Activated naive CD8-positive, alpha-beta T cell treated with anti-CD3 and anti-CD28 coated beads, Interleukin-2, amount 50 U/mL, for 24 hours (primary cell): Measurements from ENCODE around the gene IL17RD.

Source experiments
- ATAC-seq: fragments of 150-1000 bp; cut with Tn5 transposase; one replicate; pipeline ENCODE4 v1.10.0; 2021
- DNase-seq: peaks from one replicate; pipeline ENCODE4 v3.0.0; 2021
- H3K27ac Mint-ChIP-seq: one replicate; pipeline ENCODE4 v1.8.0; 2021; ENCODE audit warnings: mild to moderate bottlenecking, mixed read lengths
- H3K27me3 Mint-ChIP-seq: one replicate; pipeline ENCODE4 v1.8.0; 2021; ENCODE audit warnings: mixed read lengths
- H3K36me3 Mint-ChIP-seq: one replicate; pipeline ENCODE4 v1.8.0; 2021; ENCODE audit warnings: low read depth, mixed read lengths
- H3K4me1 Mint-ChIP-seq: one replicate; pipeline ENCODE4 v1.8.0; 2021; ENCODE audit warnings: mixed read lengths
- H3K4me3 Mint-ChIP-seq: one replicate; pipeline ENCODE4 v1.8.0; 2021; ENCODE audit warnings: mild to moderate bottlenecking, moderate library complexity, mixed read lengths
- H3K9me3 Mint-ChIP-seq: one replicate; pipeline ENCODE4 v1.8.0; 2021; ENCODE audit warnings: mixed read lengths

Gene IL17RD

GRCh38 chr3:57063032-57063431, 102.1 kb downstream of the IL17RD start:
- Mint-ChIP-seq H3K36me3 (no peaks in the 10 kb centered on the region), H3K27me3 (peaks cover 5% of the 10 kb centered on the region), H3K4me3 (no peak overlapping the region), H3K4me1 (peaks cover under 1% of the 10 kb centered on the region), H3K9me3 (no peaks in the 10 kb centered on the region), H3K27ac (no peak overlapping the region)
- ATAC-seq (no peak), DNase-seq (no peak)

DNA sequence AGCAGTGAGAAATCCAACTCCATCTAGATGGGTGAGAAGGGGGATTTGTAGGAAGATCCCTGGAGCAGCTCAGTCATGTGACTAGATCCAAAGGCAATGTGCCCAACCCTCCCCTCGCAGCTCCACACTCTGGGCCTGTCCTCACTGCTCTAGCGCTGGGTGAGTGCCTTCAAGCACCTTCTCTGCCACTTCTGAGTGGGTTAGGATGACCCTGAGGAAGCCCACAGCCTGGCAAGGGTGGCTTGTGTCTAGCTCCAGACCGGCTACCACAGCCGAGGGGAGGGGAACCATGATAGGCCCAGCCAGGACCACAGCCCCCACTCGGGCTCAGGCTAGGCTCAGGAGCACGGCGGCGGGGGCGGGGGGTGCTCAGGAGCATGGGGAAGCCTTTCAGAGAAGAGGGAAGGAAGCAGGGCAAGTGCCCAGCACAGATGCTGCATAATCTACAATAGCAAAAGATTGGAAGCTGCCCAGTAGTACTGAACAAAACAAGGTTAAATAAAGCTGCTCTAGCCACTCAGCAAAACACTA, 103.0 kb downstream of the IL17RD start:
- H3K9me3 Mint-ChIP-seq: no peaks in the 10 kb centered on the region
- ATAC-seq (no peak), DNase-seq (no peak)
- no peak overlapping the region for H3K27ac Mint-ChIP-seq
- no peaks in the 10 kb centered on the region for H3K36me3 Mint-ChIP-seq
- no peaks in the 10 kb centered on the region for H3K4me1 Mint-ChIP-seq
- peaks cover 5% of the 10 kb centered on the region for H3K27me3 Mint-ChIP-seq
- no peak overlapping the region for H3K4me3 Mint-ChIP-seq

DNA sequence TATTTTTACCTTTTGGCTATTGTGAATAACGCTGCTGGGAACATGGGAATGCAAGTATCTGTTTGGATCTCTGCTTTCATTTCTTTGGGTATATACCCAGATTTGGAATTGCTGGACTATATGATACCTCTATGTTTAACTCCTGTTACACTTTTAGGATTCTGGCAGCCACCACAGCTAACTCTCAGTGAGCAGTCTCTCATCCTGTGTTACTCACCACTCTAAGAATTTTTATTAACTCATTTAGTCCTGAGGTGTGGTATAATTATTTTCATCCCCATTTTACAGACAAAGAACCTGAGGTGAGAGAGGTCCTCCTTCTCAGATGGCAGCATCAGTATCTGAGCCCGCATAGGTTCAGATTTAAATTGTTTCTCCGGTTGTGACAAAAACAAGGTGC, 103.6 kb downstream of the IL17RD start:
- H3K36me3 Mint-ChIP-seq: no peaks in the 10 kb centered on the region
- ATAC-seq (no peak), DNase-seq (no peak)
- H3K4me1 Mint-ChIP-seq: no peaks in the 10 kb centered on the region
- peaks cover 5% of the 10 kb centered on the region for H3K27me3 Mint-ChIP-seq
- H3K27ac Mint-ChIP-seq: no peak overlapping the region
- H3K4me3 Mint-ChIP-seq: no peak overlapping the region
- no peaks in the 10 kb centered on the region for H3K9me3 Mint-ChIP-seq

DNA sequence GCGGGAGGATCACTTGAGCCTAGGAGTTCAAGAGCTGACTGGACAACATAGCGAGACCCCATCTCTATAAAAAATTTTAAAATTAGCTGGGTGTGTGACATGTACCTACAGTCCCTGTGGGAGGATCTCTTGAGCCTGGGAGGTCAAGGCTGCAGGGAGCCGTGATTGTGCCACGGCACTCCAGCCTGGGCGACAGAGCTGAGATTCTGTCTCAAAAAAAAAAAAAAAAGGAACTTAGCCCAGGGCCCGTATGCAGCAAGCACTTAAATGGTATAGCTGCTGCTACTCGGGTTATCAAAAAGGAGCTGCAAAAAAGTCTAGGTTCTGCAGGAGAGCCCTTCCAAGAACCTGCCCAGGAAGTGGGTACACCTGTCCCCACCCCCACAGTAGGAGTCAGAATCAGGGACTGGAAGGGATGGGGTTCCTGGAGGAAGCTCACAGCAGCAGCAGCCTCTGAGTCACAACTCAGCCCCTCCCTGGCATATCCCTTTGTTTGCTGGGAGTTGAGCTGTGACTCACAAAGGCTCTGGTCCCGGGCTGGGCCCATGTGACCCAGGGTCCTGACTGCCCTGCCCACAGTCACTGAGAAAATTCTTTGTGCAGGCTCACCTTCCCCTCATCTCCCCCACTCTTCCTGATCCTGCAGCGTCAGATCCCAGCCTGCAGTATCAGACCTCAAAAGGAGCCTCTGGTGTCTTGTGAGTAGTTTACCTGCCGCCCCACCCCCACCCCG, 104.9 kb downstream of the IL17RD start, which contains the start of gene SPATA12:
SPATA12 (plus strand) TSS at position 576 of the 733 bp plus-strand sequence. CDS start 13,031 bp downstream, outside the sequence.
- H3K4me3 Mint-ChIP-seq: no peak within 1 kb of the TSS
- H3K27ac Mint-ChIP-seq: no peak within 1 kb of the TSS
- H3K4me1 Mint-ChIP-seq: no peaks in the 10 kb centered on the region
- H3K27me3 Mint-ChIP-seq: peaks cover 11% of the 10 kb centered on the region
- no peaks in the 10 kb centered on the region for H3K9me3 Mint-ChIP-seq
- no peaks in the 10 kb centered on the region for H3K36me3 Mint-ChIP-seq
- ATAC-seq (no peak), DNase-seq (no peak)

GRCh38 chr3:57059411-57059810, 105.7 kb downstream of the IL17RD start:
- no peak for DNase-seq
- Mint-ChIP-seq H3K27me3 (peaks cover 11% of the 10 kb centered on the region), H3K36me3 (no peaks in the 10 kb centered on the region), H3K4me3 (no peak overlapping the region), H3K27ac (no peak overlapping the region), H3K9me3 (no peaks in the 10 kb centered on the region), H3K4me1 (no peaks in the 10 kb centered on the region)
- no peak for ATAC-seq

DNA sequence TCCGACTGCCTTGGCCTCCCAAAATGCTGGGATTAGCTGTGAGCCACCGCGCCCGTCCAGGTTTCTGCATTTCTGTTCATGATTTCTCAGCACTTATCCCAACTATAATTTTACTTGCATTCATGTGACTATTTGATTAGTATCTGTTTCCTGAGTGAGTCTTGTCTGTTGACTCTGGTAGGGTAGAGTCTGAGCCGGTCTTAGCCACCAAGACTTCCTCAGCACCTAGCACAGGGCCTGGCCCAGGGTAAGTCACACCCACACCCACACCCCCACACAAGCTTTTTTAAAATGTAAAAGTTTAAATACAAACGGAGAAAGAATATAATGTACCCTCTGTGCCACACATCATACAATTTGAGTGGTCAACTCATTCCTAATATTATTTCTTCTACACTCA, 107.8 kb downstream of the IL17RD start:
- DNase-seq: no peak
- H3K4me1 Mint-ChIP-seq: no peaks in the 10 kb centered on the region
- no peaks in the 10 kb centered on the region for H3K9me3 Mint-ChIP-seq
- peaks cover 9% of the 10 kb centered on the region for H3K27me3 Mint-ChIP-seq
- H3K27ac Mint-ChIP-seq: no peak overlapping the region
- ATAC-seq: no peak
- no peak overlapping the region for H3K4me3 Mint-ChIP-seq
- H3K36me3 Mint-ChIP-seq: no peaks in the 10 kb centered on the region

- Mint-ChIP-seq H3K27ac (no peak overlapping the region), H3K4me1 (no peaks in the 10 kb centered on the region), H3K4me3 (no peak overlapping the region), H3K27me3 (peaks cover 9% of the 10 kb centered on the region), H3K9me3 (no peaks in the 10 kb centered on the region), H3K36me3 (no peaks in the 10 kb centered on the region)
- ATAC-seq (no peak), DNase-seq (no peak)
Measured at GRCh38 chr3:57053122-57053521, 112.0 kb downstream of the IL17RD start.

DNA sequence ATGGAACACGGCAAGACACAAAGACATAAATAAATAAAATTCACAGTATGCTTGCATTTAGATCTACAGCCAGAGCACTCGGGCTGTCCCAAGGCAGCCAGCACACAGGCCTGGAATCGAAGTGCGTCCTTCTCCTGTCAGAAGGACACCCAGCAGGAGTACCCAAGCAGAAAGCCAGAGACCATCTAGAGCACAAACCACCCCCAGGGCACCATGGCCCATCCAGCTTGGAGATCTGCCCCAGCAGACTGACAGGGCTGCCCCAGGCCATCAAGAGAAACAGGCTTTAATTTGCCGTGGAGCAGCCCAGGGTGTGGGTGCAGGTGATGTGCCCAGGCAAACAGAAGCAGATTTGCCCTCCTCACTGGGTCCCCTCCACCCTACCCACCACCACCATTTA, 112.5 kb downstream of the IL17RD start:
- no peaks in the 10 kb centered on the region for H3K36me3 Mint-ChIP-seq
- DNase-seq (no peak), ATAC-seq (no peak)
- no peaks in the 10 kb centered on the region for H3K9me3 Mint-ChIP-seq
- no peak overlapping the region for H3K27ac Mint-ChIP-seq
- no peaks in the 10 kb centered on the region for H3K4me1 Mint-ChIP-seq
- no peak overlapping the region for H3K4me3 Mint-ChIP-seq
- H3K27me3 Mint-ChIP-seq: peaks cover 9% of the 10 kb centered on the region

- no peaks in the 10 kb centered on the region for H3K4me1 Mint-ChIP-seq
Measured at GRCh38 chr3:57048728-57049127, 116.4 kb downstream of the IL17RD start.

DNA sequence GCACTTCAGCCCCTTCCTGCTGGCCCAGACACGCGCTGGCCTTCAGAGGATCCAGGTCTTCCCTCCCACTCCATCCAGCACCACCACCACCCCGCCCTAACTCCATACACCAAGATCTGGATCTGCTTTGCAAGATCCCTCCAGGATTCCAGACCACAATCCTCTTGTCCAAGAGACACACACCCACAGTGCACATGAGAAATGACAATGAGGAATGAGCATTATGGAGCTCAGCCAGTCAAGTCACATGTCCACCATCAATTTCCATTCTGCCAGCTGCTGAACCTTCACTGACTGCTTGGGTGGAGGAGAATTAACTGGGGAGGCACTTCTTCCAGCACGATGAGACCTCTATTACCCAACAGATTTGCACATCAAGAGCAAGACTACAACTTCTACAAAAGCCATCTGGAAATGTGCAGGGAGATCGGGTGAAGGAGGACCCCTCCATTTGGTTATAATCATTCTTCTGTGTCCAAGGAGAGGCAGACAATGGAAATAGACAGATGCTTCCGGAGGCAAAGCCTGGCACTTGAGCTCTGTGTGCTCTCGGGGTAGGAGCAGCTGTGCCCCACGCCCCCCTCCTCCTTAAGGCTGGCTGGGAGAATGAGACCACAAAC, 117.0 kb downstream of the IL17RD start:
- Mint-ChIP-seq H3K27me3 (no peaks in the 10 kb centered on the region), H3K27ac (no peak overlapping the region), H3K4me1 (no peaks in the 10 kb centered on the region), H3K4me3 (no peak overlapping the region), H3K9me3 (no peaks in the 10 kb centered on the region), H3K36me3 (no peaks in the 10 kb centered on the region)
- ATAC-seq: no peak
- DNase-seq: no peak

More at GRCh38 chr3:57048728-57049127, 116.4 kb downstream of the IL17RD start:
- ATAC-seq (no peak), DNase-seq (no peak)
- H3K27ac Mint-ChIP-seq: no peak overlapping the region
- H3K9me3 Mint-ChIP-seq: no peaks in the 10 kb centered on the region
- no peak overlapping the region for H3K4me3 Mint-ChIP-seq
- H3K27me3 Mint-ChIP-seq: no peaks in the 10 kb centered on the region
- H3K36me3 Mint-ChIP-seq: no peaks in the 10 kb centered on the region

DNA sequence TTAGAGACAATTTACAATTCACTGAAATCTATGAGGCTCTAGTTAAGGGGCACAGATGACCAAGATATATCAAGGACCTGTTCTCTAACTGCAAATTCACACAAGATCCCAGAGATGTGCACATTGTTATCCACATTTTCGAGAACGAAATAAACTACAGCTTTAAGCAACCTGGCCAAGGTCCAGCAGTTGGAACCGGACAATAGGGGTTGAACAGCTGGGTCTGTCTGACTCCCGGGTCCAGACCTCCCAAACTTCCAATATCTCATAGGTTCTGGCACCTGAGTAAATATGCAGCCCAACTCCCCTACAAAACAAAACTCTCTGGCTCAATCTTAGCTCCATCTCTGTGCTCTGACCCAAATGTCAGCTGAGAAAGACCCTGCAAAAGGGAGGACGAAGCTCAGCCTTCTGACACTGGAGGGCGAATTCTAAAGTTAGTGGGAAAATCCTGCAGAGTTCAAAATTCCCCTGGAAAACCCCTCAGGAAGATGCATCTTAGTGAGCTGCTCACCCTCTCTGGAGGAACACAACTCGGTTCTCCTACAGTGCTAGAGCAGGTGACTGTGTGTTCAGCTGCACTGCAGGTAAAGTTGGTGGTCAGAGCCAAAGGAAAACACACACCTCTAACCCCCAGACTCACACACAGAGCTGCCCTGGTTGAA, 118.9 kb downstream of the IL17RD start:
- H3K9me3 Mint-ChIP-seq: no peaks in the 10 kb centered on the region
- no peak overlapping the region for H3K4me3 Mint-ChIP-seq
- no peaks in the 10 kb centered on the region for H3K27me3 Mint-ChIP-seq
- DNase-seq (no peak), ATAC-seq (no peak)
- no peak overlapping the region for H3K27ac Mint-ChIP-seq
- no peaks in the 10 kb centered on the region for H3K36me3 Mint-ChIP-seq
- no peaks in the 10 kb centered on the region for H3K4me1 Mint-ChIP-seq

DNA sequence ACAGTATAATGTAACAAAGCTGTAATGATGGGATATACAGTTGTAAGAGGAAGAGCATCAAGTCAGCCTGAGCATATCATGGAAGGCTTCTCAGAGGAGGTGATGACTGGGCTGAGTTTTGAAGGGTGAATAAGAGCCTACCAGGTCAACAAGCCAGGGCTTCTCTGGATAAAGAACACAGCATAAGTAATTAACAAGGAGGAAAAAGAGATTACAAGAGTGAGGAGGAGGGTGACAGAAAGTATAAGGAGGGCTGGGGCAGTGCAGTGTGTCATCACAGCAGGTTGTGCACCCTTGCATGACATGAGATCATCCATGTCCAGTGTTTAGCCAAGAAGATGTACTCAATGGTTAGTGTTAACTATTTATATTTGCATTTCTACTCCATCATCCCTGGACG, 121.6 kb downstream of the IL17RD start:
- Mint-ChIP-seq H3K27ac (no peak overlapping the region), H3K9me3 (no peaks in the 10 kb centered on the region), H3K4me3 (no peak overlapping the region), H3K36me3 (no peaks in the 10 kb centered on the region), H3K27me3 (peaks cover 13% of the 10 kb centered on the region), H3K4me1 (peaks cover 2% of the 10 kb centered on the region)
- ATAC-seq (no peak), DNase-seq (no peak)

GRCh38 chr3:57041674-57042073, 123.5 kb downstream of the IL17RD start:
- Mint-ChIP-seq H3K9me3 (no peaks in the 10 kb centered on the region), H3K36me3 (no peaks in the 10 kb centered on the region), H3K27ac (no peak overlapping the region), H3K27me3 (peaks cover 15% of the 10 kb centered on the region), H3K4me1 (peaks cover 2% of the 10 kb centered on the region), H3K4me3 (no peak overlapping the region)
- no peak for ATAC-seq
- DNase-seq: no peak
